Body of pancreas (tissue), 4 donors: ENCODE measurements around the gene SLC25A42.

Experiments used
- POLR2A ChIP-seq, 3 donors: fragments of 450-650 bp; IDR thresholded peaks; one replicate each; pipeline ENCODE4 v1.6.1; 2016; ENCODE audit warnings: antibody characterized with exemption in 3 of 3, mild to moderate bottlenecking in 2 of 3
- TF ChIP-seq, protein P1 (sequence below), 7 experiments: fragments of 450-650 bp in 4 of 7; fragments of 200-600 bp in 3 of 7; sonication (generic) in 3 of 7; IDR thresholded peaks; one replicate each; pipeline ENCODE4 v1.5.1; 2016 to 2019; ENCODE audit warnings: antibody characterized with exemption in 7 of 7

DNA sequence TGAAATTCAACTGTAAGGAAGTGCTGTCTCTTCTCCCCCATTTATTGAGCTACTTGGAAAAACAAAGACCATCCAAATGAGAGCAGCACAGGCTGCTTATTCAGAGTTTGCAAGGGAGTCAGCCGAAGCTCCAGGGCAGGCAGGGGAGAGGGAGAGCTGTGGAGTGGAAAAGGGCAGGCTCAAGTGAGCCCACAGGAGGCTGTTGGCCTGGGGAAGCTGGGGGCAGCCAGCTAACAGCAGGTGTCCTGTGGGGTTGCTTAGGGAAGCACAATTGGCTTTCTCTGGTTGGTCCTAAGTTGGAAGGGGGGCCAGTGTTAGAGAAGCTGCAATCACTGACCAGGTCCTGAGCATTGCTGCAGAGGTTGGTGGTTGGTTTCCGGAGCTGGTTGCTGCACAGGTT is 23.9 kb downstream of the SLC25A42 start:
- TF ChIP-seq, protein P1, sequence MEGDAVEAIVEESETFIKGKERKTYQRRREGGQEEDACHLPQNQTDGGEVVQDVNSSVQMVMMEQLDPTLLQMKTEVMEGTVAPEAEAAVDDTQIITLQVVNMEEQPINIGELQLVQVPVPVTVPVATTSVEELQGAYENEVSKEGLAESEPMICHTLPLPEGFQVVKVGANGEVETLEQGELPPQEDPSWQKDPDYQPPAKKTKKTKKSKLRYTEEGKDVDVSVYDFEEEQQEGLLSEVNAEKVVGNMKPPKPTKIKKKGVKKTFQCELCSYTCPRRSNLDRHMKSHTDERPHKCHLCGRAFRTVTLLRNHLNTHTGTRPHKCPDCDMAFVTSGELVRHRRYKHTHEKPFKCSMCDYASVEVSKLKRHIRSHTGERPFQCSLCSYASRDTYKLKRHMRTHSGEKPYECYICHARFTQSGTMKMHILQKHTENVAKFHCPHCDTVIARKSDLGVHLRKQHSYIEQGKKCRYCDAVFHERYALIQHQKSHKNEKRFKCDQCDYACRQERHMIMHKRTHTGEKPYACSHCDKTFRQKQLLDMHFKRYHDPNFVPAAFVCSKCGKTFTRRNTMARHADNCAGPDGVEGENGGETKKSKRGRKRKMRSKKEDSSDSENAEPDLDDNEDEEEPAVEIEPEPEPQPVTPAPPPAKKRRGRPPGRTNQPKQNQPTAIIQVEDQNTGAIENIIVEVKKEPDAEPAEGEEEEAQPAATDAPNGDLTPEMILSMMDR (IDR thresholded peaks at IDR 0.05) = no peak
- no peak for TF ChIP-seq POLR2A (IDR thresholded peaks at IDR 0.05)
